Suppressor macrophage treated with lipopolysaccharide for 4 hours (primary cell): Measurements from ENCODE around the gene CNOT10.
"Not testable (repeated sequence)": the region's sequence is repeated elsewhere in the genome, so short reads cannot be mapped to it uniquely, and the experiment has no call there.

Experiments
- DNase-seq: peaks from one replicate; pipeline ENCODE4 v3.0.0-alpha.2; 2020

The CNOT10 gene

GRCh38 chr3:32691847-32692246 is 6.9 kb downstream of the CNOT10 start:
- DNase-seq, result no peak

- no peak for DNase-seq
Observed at GRCh38 chr3:32696523-32696922, 11.5 kb downstream of the CNOT10 start.

- DNase-seq, result peak; percentile 63
Observed at GRCh38 chr3:32698506-32698905, 13.5 kb downstream of the CNOT10 start.

- DNase-seq, result no peak
Observed at GRCh38 chr3:32699429-32699828, 14.4 kb downstream of the CNOT10 start.

- no peak for DNase-seq
Observed at GRCh38 chr3:32700244-32700643, 15.3 kb downstream of the CNOT10 start.

- DNase-seq, result no peak
Observed at GRCh38 chr3:32703491-32703972, 18.5 kb downstream of the CNOT10 start.

- DNase-seq, result no peak
Observed at GRCh38 chr3:32705232-32705631, 20.2 kb downstream of the CNOT10 start.

GRCh38 chr3:32706348-32707025 is 21.5 kb downstream of the CNOT10 start:
- no peak for DNase-seq

- no peak for DNase-seq
Observed at GRCh38 chr3:32707026-32707370, 22.0 kb downstream of the CNOT10 start.

- DNase-seq, result no peak
Observed at GRCh38 chr3:32708672-32709283, 23.8 kb downstream of the CNOT10 start.

GRCh38 chr3:32709346-32709745 is 24.4 kb downstream of the CNOT10 start:
- DNase-seq, result no peak

- no peak for DNase-seq
Observed at GRCh38 chr3:32712506-32713055, 27.6 kb downstream of the CNOT10 start.

GRCh38 chr3:32713181-32713580 is 28.2 kb downstream of the CNOT10 start:
- DNase-seq, result no peak

- DNase-seq, result no peak
Observed at GRCh38 chr3:32719335-32719734, 34.3 kb downstream of the CNOT10 start.

- no peak for DNase-seq
Observed at GRCh38 chr3:32719931-32720330, 34.9 kb downstream of the CNOT10 start.

GRCh38 chr3:32725721-32726120 is 40.7 kb downstream of the CNOT10 start:
- no peak for DNase-seq

- DNase-seq, result peak; percentile 32
Observed at GRCh38 chr3:32733631-32734229, 48.7 kb downstream of the CNOT10 start.

- no peak for DNase-seq
Observed at GRCh38 chr3:32734756-32735155, 49.8 kb downstream of the CNOT10 start.

- not testable (repeated sequence) for DNase-seq
Observed at GRCh38 chr3:32743470-32743869, 58.5 kb downstream of the CNOT10 start.

GRCh38 chr3:32743934-32744333 is 58.9 kb downstream of the CNOT10 start:
- DNase-seq, result no peak

GRCh38 chr3:32751377-32751776 is 66.4 kb downstream of the CNOT10 start:
- no peak for DNase-seq

- DNase-seq, result no peak
Observed at GRCh38 chr3:32755761-32756160, 70.8 kb downstream of the CNOT10 start.

- DNase-seq, result peak; percentile 21
Observed at GRCh38 chr3:32757618-32758374, 72.8 kb downstream of the CNOT10 start.
